MCF 10A (cell line): ENCODE measurements around the gene ITGB7. TPM values are rescaled to one million over a fixed set of nuclear protein-coding genes. Genes with fewer than 3 reads are reported as not detected.

Experiments used
- BruUV-seq: library from RNA; stranded (reverse); fragments of 400-500 nt; replicated peaks from 2 replicates; lab custom pipeline; 2021; lab: Mats Ljungman, UMichigan
- CTCF ChIA-PET: fragments of 300-600 bp; sonication (Branson Sonifier 250); formaldehyde crosslinking; extraction: SDS; loops from one replicate; lab custom pipeline; 2021; ENCODE audit warnings: antibody characterized with exemption, inconsistent platforms; lab: Yijun Ruan, JAX
- POLR2A ChIA-PET: fragments of 300-600, 350-650 bp; sonication (Branson Sonifier 250); formaldehyde crosslinking; extraction: SDS; loops from one replicate; lab custom pipeline; 2020; ENCODE audit warnings: antibody characterized with exemption, inconsistent platforms; lab: Yijun Ruan, JAX
- DNase-seq: peaks from one replicate; pipeline ENCODE4 v3.0.0-alpha.2; 2018; ENCODE audit not compliant: unreplicated experiment
- H3K27ac Mint-ChIP-seq: one replicate; pipeline ENCODE4 v1.8.0; 2022; ENCODE audit warnings: mild to moderate bottlenecking, low read depth, mixed read lengths; ENCODE audit not compliant: unreplicated experiment
- H3K27me3 Mint-ChIP-seq: one replicate; pipeline ENCODE4 v1.8.0; 2022; ENCODE audit warnings: mixed read lengths; ENCODE audit not compliant: insufficient read depth, unreplicated experiment
- H3K36me3 Mint-ChIP-seq: one replicate; pipeline ENCODE4 v1.8.0; 2022; ENCODE audit warnings: mild to moderate bottlenecking, moderate library complexity, mixed read lengths; ENCODE audit not compliant: insufficient read depth, unreplicated experiment
- H3K4me1 Mint-ChIP-seq: one replicate; pipeline ENCODE4 v1.8.0; 2022; ENCODE audit warnings: mixed read lengths; ENCODE audit not compliant: insufficient read depth, unreplicated experiment
- H3K4me3 Mint-ChIP-seq: one replicate; pipeline ENCODE4 v1.8.0; 2022; ENCODE audit warnings: mild to moderate bottlenecking, moderate library complexity, mixed read lengths; ENCODE audit not compliant: unreplicated experiment
- H3K9me3 Mint-ChIP-seq: one replicate; pipeline ENCODE4 v1.8.0; 2022; ENCODE audit warnings: mixed read lengths; ENCODE audit not compliant: unreplicated experiment
- CTCF ChIP-seq: fragments of 200-600 bp; IDR thresholded peaks from one replicate; pipeline ENCODE4 v1.8.0; 2022; ENCODE audit warnings: antibody characterized with exemption, mild to moderate bottlenecking; ENCODE audit not compliant: unreplicated experiment
- intact Hi-C: fragments of 100-400 bp; cut with micrococcal nuclease; formaldehyde crosslinking; loops from 2 replicates; pipeline ENCODE4 v1.14.1; 2022
- total RNA-seq: library from RNA; stranded (reverse); gene quantifications from 2 replicates; pipeline ENCODE4 v1.2.3, GENCODE V29; 2022

Gene ITGB7
- total RNA-seq, 1 experiment from 2014 or later: 1.0 TPM

GRCh38 chr12:53161119-53161911, 45.7 kb downstream of the ITGB7 start:
- intact Hi-C loops: no loop called here
- peaks cover 7% of the 10 kb centered on the region for H3K36me3 Mint-ChIP-seq
- POLR2A ChIA-PET: interaction anchor here (0.5 to 2.9 kb wide), 2 partner anchors 19 to 35 kb away, joined by 3 to 11 read pairs; partner anchors contain the start of genes CSAD and ZNF740

GRCh38 chr12:53160673-53161072, 46.4 kb downstream of the ITGB7 start:
- no TSS peak for BruUV-seq
- CTCF ChIA-PET: interaction anchor here (0.6 to 4.6 kb wide), 23 partner anchors 9 to 264 kb away, joined by 3 to 54 read pairs (median 5); partner anchors contain the start of genes CSAD, ESPL1, MYG1 and PFDN5
- no peaks in the 10 kb centered on the region for H3K27me3 Mint-ChIP-seq
- POLR2A ChIA-PET: interaction anchor here (0.5 to 2.9 kb wide), 4 partner anchors 20 to 131 kb away, joined by 3 to 11 read pairs (median 3); partner anchors contain the start of genes CSAD and ZNF740
- H3K27ac Mint-ChIP-seq: no peak overlapping the region
- intact Hi-C loops: no loop called here
- no peak for DNase-seq
- peaks cover 8% of the 10 kb centered on the region for H3K4me1 Mint-ChIP-seq
- peaks cover 7% of the 10 kb centered on the region for H3K36me3 Mint-ChIP-seq
- no peak overlapping the region for H3K4me3 Mint-ChIP-seq
- H3K9me3 Mint-ChIP-seq: no peaks in the 10 kb centered on the region
- TF ChIP-seq CTCF: no peak

More at GRCh38 chr12:53161119-53161911, 45.7 kb downstream of the ITGB7 start:
- TF ChIP-seq CTCF: no peak
- no peak for DNase-seq
- no peak overlapping the region for H3K27ac Mint-ChIP-seq
- CTCF ChIA-PET: interaction anchor here (0.6 to 4.6 kb wide), 12 partner anchors 12 to 137 kb away, joined by 3 to 54 read pairs (median 8); partner anchors contain the start of genes CSAD, MYG1 and ZNF740
- H3K4me1 Mint-ChIP-seq: peaks cover 8% of the 10 kb centered on the region
- no peaks in the 10 kb centered on the region for H3K9me3 Mint-ChIP-seq
- no peak overlapping the region for H3K4me3 Mint-ChIP-seq
- no TSS peak for BruUV-seq
- H3K27me3 Mint-ChIP-seq: no peaks in the 10 kb centered on the region

- no peak for TF ChIP-seq CTCF
- H3K27ac Mint-ChIP-seq: no peak overlapping the region
- ChIA-PET CTCF (interaction anchor here (0.6 to 4.6 kb wide), 42 partner anchors 8 to 918 kb away, joined by 3 to 54 read pairs (median 4); partner anchors contain the start of genes CSAD, ESPL1, MYG1 and PFDN5), POLR2A (interaction anchor here (0.6 to 2.9 kb wide), 6 partner anchors 21 to 140 kb away, joined by 3 to 11 read pairs (median 4); partner anchors contain the start of genes CSAD, MYG1 and ZNF740)
- H3K4me3 Mint-ChIP-seq: no peak overlapping the region
- BruUV-seq: no TSS peak
- H3K27me3 Mint-ChIP-seq: no peaks in the 10 kb centered on the region
- intact Hi-C loops: loop anchor here (1.0 kb wide), 2 partner anchors 30 to 127 kb away; no protein-coding TSS in a partner anchor
- H3K9me3 Mint-ChIP-seq: no peaks in the 10 kb centered on the region
- H3K4me1 Mint-ChIP-seq: peaks cover 8% of the 10 kb centered on the region
- DNase-seq: no peak
- H3K36me3 Mint-ChIP-seq: peaks cover 7% of the 10 kb centered on the region
These were observed 47.1 kb downstream of the ITGB7 start for GRCh38 chr12:53160000-53160399.
